Stimulated activated CD8-positive, alpha-beta memory T cell treated with anti-CD3 and anti-CD28 coated beads, Interleukin-2, amount 100 ng/mL, for 48 hours (primary cell): ENCODE data around the gene DOC2B.
"Not testable (repeated sequence)": the region's sequence is repeated elsewhere in the genome, so short reads cannot be mapped to it uniquely, and the experiment has no call there.

ENCODE experiments used
- DNase-seq, 2 donors: peaks; one replicate each; pipeline ENCODE4 v3.0.0-alpha.2; 2020; ENCODE audit warnings: low read depth in 2 of 2

The DOC2B gene

GRCh38 chr17:181245-182049 is at the start of gene DOC2B:
TSS of gene DOC2B (minus strand) at chr17:181650. CDS start at chr17:181479, 171 bp downstream.
- no peak for DNase-seq

GRCh38 chr17:230395-230770 is 48.9 kb upstream of the DOC2B start:
- DNase-seq = no peak

GRCh38 chr17:229709-230394 is 48.4 kb upstream of the DOC2B start:
- DNase-seq = no peak

GRCh38 chr17:228951-229708 is 47.7 kb upstream of the DOC2B start:
- DNase-seq = no peak

GRCh38 chr17:227946-228615 is 46.6 kb upstream of the DOC2B start:
- DNase-seq = no peak

GRCh38 chr17:227078-227945 is 45.9 kb upstream of the DOC2B start:
- DNase-seq = no peak

GRCh38 chr17:226108-227077 is 44.9 kb upstream of the DOC2B start:
- no peak for DNase-seq

- no peak for DNase-seq
Observed at GRCh38 chr17:225551-225950, 44.1 kb upstream of the DOC2B start.

GRCh38 chr17:224576-224975 is 43.1 kb upstream of the DOC2B start:
- not testable (repeated sequence) for DNase-seq

GRCh38 chr17:223723-224471 is 42.4 kb upstream of the DOC2B start:
- no peak for DNase-seq

- no peak for DNase-seq
Observed at GRCh38 chr17:222172-222571, 40.7 kb upstream of the DOC2B start.

GRCh38 chr17:219696-220095 is 38.2 kb upstream of the DOC2B start:
- DNase-seq = no peak

- DNase-seq = no peak
Observed at GRCh38 chr17:218432-219110, 37.1 kb upstream of the DOC2B start.

- no peak for DNase-seq
Observed at GRCh38 chr17:216625-217024, 35.2 kb upstream of the DOC2B start.

GRCh38 chr17:215563-216478 is 34.4 kb upstream of the DOC2B start:
- DNase-seq = not testable (repeated sequence)

- no peak for DNase-seq
Observed at GRCh38 chr17:214881-215331, 33.5 kb upstream of the DOC2B start.
